Pancreas (tissue), 10 donors: Measurements from ENCODE around the gene DHPS. TPM values are rescaled to one million over a fixed set of nuclear protein-coding genes. Genes with fewer than 3 reads are reported as not detected.

ENCODE experiments used
- ATAC-seq, 4 donors: fragments of 200-7000 bp; cut with Tn5 transposase; one replicate each; pipeline versions ENCODE4 v1.8.0 to v1.9.1; 2020; ENCODE audit warnings: mild to moderate bottlenecking in 4 of 4, moderate library complexity in 4 of 4
- DNase-seq, 6 donors: peaks; one replicate each; pipeline ENCODE4 v3.0.0-alpha.2; 2020
- FAIRE-seq: peaks from 2 replicates; lab custom pipeline; 2012; peaks lifted over from hg19 to GRCh38; lab: Jason Lieb, UNC
- H3K27ac ChIP-seq, 4 donors: fragments of 200-600 bp; sonication (generic); 1 replicate in 3 of 4; 2 replicates in 1 of 4; pipeline versions ENCODE4 v1.5.0 to v1.8.0; 2020
- H3K27me3 ChIP-seq, 4 donors: fragments of 200-600 bp; one replicate each; pipeline ENCODE4 v1.8.0; 2021
- H3K36me3 ChIP-seq, 3 donors: fragments of 200-600 bp; sonication (generic) in 1 of 3; one replicate each; pipeline versions ENCODE4 v1.5.0 to v1.8.0; 2020 to 2021
- H3K4me1 ChIP-seq, 3 donors: fragments of 200-600 bp; one replicate each; pipeline ENCODE4 v1.8.0; 2021
- H3K4me3 ChIP-seq, 4 donors: fragments of 200-600 bp; sonication (generic) in 2 of 4; one replicate each; pipeline versions ENCODE4 v1.5.0 to v1.8.0; 2020 to 2021
- H3K9me3 ChIP-seq, 4 donors: fragments of 200-600 bp; one replicate each; pipeline ENCODE4 v1.8.0; 2021
- CTCF ChIP-seq, 4 donors: fragments of 200-600 bp; sonication (generic) in 3 of 4; IDR thresholded peaks; one replicate each; pipeline versions ENCODE4 v1.5.0 to v1.8.0; 2021; ENCODE audit warnings: antibody characterized with exemption in 4 of 4
- whole genome bisulfite sequencing, 2 donors: extraction: QIAGEN DNeasy Blood & Tissue Kit; methylation state at CpG; one replicate each; pipeline ENCODE4 v1.1.7; 2013; 5-methylcytosine and 5-hydroxymethylcytosine counted together
- intact Hi-C, 3 donors: fragments of 100-400 bp; cut with DNase I; formaldehyde crosslinking; loops; one replicate each; pipeline versions ENCODE4 v1.11.1 to v1.14.2; 2022
- polyA plus RNA-seq, 2 donors: library from polyadenylated mRNA; stranded (reverse); fragments of 200-250 nt; gene quantifications; one replicate each; pipeline ENCODE4 v1.2.3, GENCODE V29; 2013
- total RNA-seq, 6 donors: library from RNA; stranded (reverse); fragmentation: NEBNext Ultra II Directional in 4 of 6; extraction: Animal tissue kit (Norgen Biotek cat#: 25700) in 4 of 6; gene quantifications; one replicate each; pipeline versions ENCODE4 v1.2.1 to v1.2.4, GENCODE V29; 2021 to 2023
- donor health status: healthy with polysubstance abuse.
- donor health status: DM: no; HTN: no; CAD: no; lungs with moderate emphysema.
- donor health status: DM: no; HTN: no; CAD: no.
- donor health status: control.
- donor health status: control.
- donor health status: Bipolar disorder and iron deficiency.
- donor health status: DM: yes; HTN: yes; CAD: no.
- donor health status: DM: no; HTN: no; CAD: no.
- donor health status: DM: no; HTN: no; CAD: no.
- donor health status: DM: yes; HTN: yes; CAD: no.

Gene DHPS
- total and polyA plus RNA-seq, 8 donors, result 36.0 to 85.7 (median 49.9) TPM

- peaks cover 3 to 9% (median 6%) of the 10 kb centered on the region in 3 donors for H3K4me1 ChIP-seq
- no peaks in the 10 kb centered on the region for H3K9me3 ChIP-seq
- H3K27me3 ChIP-seq, result no peaks in the 10 kb centered on the region
- TF ChIP-seq CTCF (IDR thresholded peaks at IDR 0.05), result no peak
- intact Hi-C loops, result no loop called here
- FAIRE-seq (no peak), ATAC-seq (no peak), DNase-seq (no peak)
- no peak overlapping the region for H3K4me3 ChIP-seq
- WGBS, 2 donors, result 48 to 58% methylated on average over 2 of the region's 2 CpGs
- no peak overlapping the region for H3K27ac ChIP-seq
- no peaks in the 10 kb centered on the region for H3K36me3 ChIP-seq
Measured at GRCh38 chr19:12695096-12695495, 13.4 kb upstream of the DHPS start.

GRCh38 chr19:12694641-12695040, 13.0 kb upstream of the DHPS start:
- no peak for FAIRE-seq
- DNase-seq, result no peak
- intact Hi-C loops, result no loop called here
- Histone ChIP-seq H3K27me3 (no peaks in the 10 kb centered on the region), H3K4me3 (no peak overlapping the region), H3K4me1 (peaks cover 3 to 9% (median 6%) of the 10 kb centered on the region in 3 donors), H3K27ac (no peak overlapping the region), H3K36me3 (no peaks in the 10 kb centered on the region), H3K9me3 (no peaks in the 10 kb centered on the region)
- no peak for ATAC-seq
- WGBS, 2 donors, result 77 to 84% methylated on average over 16 of the region's 16 CpGs
- no peak for TF ChIP-seq CTCF (IDR thresholded peaks at IDR 0.05)

- no peaks in the 10 kb centered on the region for H3K27me3 ChIP-seq
- no peak for TF ChIP-seq CTCF (IDR thresholded peaks at IDR 0.05)
- no peak for DNase-seq
- 85 to 86% methylated on average over 5 of the region's 5 CpGs for WGBS, 2 donors
- no peak for ATAC-seq
- intact Hi-C loops, result no loop called here
- H3K36me3 ChIP-seq, result no peaks in the 10 kb centered on the region
- peaks cover 3 to 9% (median 6%) of the 10 kb centered on the region in 3 donors for H3K4me1 ChIP-seq
- H3K4me3 ChIP-seq, result no peak overlapping the region
- H3K9me3 ChIP-seq, result no peaks in the 10 kb centered on the region
- H3K27ac ChIP-seq, result no peak overlapping the region
- no peak for FAIRE-seq
Measured at GRCh38 chr19:12692960-12693359, 11.3 kb upstream of the DHPS start.

GRCh38 chr19:12689581-12690216, 8.0 kb upstream of the DHPS start:
- no peaks in the 10 kb centered on the region for H3K9me3 ChIP-seq
- no peaks in the 10 kb centered on the region for H3K4me1 ChIP-seq
- no peaks in the 10 kb centered on the region for H3K36me3 ChIP-seq
- 81 to 86% methylated on average over 25 to 26 of the region's 26 CpGs for WGBS, 2 donors
- H3K4me3 ChIP-seq, result no peak overlapping the region
- intact Hi-C loops, result no loop called here
- H3K27ac ChIP-seq, result no peak overlapping the region
- TF ChIP-seq CTCF (IDR thresholded peaks at IDR 0.05), result no peak
- ATAC-seq (no peak), FAIRE-seq (no peak), DNase-seq (no peak)
- no peaks in the 10 kb centered on the region for H3K27me3 ChIP-seq

- Histone ChIP-seq H3K4me1 (no peaks in the 10 kb centered on the region), H3K27me3 (no peaks in the 10 kb centered on the region), H3K27ac (no peak overlapping the region), H3K9me3 (no peaks in the 10 kb centered on the region), H3K4me3 (no peak overlapping the region), H3K36me3 (no peaks in the 10 kb centered on the region)
- FAIRE-seq (no peak), DNase-seq (no peak), ATAC-seq (no peak)
- WGBS, 2 donors, result 87 to 93% methylated on average over 12 of the region's 12 CpGs
- no peak for TF ChIP-seq CTCF (IDR thresholded peaks at IDR 0.05)
- intact Hi-C loops, result no loop called here
Measured at GRCh38 chr19:12689012-12689411, 7.3 kb upstream of the DHPS start.
